NCI-H774 (cell line): Measurements from ENCODE around the gene PAPLN.

Experiments used
- DNase-seq: peaks from one replicate; lab custom pipeline; 2025; lab: John Stamatoyannopoulos, UW

PAPLN gene

DNA sequence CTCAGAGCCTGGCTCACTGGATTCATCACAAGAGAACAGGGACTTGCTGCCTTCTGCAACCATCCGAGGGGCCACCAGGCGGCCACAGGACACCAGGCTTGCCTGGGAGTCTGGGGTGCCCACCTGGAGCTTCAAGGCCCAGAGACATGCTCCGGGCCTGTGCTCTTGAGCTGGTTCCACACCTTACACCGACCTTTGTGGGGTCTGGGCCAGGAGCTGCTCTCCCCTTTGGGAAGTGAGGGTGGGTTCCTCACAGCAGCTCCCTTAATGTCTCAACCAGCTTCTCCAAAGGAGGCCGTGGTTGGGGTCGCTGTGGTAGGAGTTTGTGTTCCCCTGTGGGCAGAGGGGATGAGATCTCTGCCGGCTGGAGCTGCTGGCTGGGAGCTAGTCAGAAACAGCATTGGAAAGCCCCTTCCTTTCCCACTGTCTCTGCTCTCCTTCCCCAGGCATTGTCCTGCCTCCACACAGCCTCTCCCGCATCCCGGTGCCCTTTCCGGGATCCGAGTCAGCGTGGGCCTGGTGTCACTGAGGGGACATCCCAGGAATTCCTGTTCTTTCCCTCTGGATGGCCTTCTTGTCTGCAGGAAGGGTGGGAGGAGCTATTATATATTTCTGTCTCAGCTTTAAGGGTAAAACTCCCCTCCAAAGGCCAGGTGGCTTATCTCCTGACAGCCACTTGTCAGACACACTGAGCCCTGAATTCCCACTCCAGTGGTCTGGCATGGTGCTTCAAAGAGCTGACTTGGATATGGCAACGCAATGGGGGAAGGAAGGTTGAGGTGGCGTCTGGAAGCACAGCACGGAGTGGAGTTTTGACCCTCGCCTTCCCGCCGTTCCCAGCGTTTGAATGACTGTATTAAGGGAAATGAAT lies 5.1 kb upstream of the PAPLN start:
- no peak for DNase-seq

DNA sequence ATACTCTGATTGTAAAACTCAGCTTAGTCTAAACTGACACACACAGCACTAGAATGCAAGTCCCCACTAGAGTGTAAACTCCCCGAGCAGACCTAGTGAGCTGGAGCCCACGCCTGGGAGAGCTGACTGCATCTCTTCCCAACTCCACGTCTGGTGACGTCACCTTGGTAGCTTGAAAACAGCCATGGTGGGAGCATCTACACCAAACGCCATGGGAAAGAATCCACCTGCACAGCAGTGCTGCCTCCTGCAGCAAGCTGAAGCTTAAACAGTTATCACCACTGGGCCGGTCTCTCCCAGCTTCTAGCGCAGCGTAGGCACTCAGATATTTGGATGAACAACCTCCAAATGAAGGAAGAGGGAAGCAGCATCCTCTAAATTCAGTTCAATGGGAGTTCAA lies 4.3 kb upstream of the PAPLN start:
- no peak for DNase-seq

DNA sequence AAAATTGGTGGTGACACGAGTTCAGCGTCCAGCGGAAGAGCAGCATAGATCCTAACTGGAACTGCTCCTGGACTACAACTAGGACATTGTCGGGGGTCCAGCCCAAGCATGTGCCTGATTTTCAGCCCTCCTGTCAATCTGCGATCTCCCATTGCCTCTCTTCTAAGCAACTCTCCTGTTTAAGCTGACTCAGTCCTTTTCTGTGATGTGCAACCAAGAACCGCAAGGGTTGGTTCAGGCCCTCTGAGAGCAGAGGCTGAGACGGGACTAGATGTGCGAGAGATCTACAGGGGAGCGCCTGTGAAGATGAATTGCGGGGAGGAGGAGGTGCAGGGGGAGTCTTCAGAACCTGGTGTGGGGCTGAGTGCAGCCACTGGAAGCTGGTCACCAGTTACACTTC lies 3.7 kb upstream of the PAPLN start:
- no peak for DNase-seq

DNA sequence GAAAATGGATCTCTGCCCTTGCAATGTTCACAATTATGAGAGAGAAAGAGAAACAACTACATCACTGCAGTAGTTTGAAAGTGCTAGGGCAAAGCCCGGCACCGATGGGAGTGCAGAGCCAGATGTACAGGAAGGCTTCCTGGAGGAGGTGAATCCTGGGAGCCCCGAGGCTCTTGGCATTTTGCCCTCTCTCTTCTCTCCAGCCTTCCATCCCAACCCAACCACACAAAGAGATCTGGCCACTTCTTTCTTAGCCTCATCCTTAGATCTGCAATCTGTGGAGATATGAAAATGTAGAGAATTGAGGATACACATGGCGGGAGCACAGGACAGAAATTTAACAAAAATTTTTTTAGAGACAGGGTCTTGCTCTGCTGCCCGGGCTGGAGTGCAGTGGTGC lies 3.3 kb upstream of the PAPLN start:
- no peak for DNase-seq

DNA sequence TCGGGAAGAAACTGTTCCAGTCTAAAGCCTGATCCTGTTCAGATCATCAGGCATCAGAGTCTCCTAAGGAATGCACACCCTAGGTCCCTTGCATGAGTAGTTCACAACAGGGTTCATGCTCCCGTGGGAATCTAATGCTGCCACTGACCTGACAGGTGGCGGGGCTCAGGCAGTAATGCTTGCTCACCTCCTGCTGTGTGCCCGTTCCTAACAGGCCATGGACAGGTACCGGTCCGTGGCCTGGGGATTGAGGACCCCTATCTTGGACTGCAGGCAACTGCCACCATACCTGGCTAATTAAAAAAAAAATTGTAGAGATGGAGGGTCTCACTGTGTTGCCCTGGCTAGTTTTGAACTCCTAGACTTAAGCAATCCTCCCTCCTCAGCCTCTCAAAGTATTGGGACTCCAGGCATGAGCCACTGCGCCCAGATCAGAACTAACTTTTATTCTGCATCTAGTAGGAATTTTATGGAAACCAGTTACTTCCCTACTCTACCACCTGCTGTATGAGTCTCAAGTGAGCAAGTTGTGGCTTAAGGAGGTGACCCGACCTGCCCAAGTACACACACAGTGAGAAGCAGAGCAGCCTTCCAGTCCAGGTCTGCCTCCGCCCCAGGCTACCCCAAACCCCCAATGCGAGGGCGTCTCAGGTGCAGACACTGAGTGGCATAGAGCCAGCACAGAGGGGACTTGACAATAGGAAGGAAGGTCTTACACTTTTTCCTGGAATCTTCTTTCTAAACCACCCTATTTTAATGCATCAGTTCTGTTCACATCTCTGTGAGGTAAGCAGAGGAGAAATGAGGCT lies 2.5 kb upstream of the PAPLN start:
- DNase-seq: no peak

DNA sequence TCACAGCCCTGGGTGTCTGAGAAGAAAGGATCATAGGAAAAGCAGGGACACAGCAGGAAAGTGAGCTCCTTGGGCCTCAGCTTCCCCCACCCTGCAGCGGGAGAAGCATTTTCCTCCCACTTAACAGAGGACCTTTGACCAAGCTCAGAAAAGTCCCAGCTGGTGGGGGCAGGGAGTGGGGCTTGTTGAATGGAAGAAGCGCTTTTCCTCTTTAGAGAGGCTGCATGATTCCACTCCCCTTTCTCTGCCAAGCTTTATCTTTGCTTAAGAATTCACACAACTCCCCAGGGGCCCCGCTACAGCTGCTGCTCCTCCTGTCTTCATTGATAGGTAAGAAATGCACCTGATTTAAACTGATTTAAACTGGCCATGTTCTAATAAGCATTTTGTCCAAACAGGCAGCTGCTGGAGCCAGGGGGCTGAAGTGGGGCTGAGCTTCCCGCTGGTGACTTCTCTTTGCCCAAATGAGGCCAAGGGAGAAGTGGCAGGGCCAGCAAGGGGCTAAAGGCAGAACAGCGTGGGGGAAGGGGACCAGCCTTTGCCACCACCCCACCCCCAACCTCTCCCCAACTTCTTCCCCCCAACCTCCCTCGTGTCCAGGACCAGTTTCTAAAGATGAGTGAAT lies 1.7 kb upstream of the PAPLN start:
- no peak for DNase-seq

DNA sequence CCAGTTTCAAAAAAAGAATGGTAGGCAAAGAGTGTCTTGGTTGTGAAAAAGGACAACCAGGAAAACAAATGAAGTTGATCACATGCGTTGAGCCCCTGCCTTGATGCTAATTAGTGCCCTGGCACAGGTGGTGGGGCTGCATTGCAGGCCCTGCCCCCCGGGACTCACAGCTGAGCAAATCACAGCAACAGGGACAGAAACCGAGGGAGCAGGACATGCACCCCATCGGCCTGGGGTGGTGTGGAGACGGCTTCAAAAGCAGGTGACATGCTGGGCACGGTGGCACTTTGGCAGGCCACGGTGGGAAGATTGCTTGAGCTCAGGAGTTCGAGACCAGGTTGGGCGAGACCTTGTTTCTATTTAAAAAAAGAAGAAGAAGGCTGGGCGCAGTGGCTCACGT lies 1.1 kb upstream of the PAPLN start:
- DNase-seq: no peak

DNA sequence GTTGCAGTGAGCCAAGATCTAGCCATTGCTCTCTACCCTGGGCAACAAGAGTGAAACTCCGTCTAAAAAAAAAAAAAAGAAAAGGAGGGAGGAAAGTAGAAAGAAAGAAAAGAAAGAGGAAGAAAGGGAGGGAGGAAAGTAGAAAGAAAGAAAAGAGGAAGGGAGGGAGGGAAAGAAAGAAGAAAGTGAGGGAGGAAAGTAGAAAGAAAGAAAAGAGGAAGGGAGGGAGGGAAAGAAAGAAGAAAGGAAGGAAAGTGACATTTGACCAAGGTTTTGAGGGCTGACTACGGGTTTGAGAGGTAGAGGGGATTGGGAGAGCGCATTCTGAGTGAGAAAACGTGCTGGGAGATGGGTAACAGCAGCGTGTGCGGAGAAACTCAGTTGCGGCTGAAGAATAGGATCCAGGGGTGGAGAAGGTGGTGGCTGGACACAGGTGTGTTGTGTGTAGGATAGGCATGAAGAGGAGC lies 521 bp upstream of the PAPLN start:
- no peak for DNase-seq

DNA sequence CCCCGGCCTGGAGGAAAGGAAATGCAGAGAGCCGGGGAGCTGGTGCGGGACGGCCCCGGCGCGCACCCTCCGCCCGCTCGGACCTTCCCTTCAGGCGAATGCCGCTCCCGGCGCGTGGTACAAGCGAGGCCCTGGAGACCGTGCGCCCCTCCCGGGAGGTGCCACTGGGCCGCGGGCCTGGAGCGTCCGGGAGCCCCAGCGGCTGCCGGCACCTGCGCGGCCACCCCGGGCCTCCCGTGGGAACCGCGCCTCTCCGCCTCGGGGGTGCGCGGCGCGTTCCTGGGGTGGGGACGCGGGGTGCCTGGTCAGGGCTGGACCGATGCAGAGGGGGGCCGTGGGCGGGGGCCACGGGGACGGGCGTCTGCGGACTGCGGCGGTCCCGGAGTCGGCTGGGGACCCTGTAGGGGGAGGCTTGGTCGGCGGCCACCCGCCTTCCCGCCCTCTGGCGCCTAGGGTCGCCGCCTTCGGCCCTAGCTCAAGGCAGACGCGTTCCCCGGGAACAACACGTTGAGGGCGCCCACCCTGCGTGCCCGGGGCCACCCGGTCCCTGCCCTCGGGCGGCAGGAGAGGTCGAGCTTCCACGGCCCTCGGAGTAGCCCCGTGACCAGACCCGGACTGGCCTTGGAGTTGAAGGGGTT lies 599 bp downstream of the PAPLN start:
- no peak for DNase-seq

DNA sequence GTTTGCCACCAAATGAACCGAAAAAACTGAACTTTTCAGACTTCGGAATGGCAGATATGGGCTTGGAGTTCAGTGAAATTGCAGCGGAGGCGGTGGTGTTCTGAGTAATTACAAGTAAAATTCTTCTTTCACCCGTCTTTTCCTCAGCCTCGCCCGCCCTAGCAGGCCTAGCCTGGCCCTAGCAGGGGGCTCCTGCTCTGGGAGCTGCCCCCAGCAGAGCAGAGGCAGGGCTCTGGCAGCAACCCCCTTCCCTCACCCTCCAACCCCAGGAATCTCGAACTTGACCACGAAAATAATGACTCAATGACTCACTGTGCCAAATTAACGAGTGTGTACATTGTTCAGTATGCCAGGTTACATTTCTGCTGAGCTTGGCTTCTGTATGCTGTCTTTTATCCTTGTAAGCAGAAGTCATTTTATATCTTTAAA lies 1.1 kb downstream of the PAPLN start:
- no peak for DNase-seq

DNA sequence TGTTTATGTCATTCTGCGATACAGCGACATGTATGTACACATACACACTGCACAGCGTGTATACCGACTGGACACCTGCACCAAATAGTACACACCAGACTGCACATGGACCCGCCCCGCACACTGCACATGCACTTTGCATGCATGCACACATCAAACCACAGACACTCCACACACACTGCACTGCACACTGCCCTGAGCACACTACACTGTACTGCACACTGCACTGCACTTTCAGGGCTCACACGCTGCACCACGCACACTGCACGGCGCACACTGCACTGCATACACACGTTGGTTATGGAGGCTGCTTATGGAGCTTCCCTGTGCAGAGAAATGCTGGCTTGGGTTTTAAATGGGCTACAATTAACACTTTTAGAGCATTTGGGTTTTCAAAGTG lies 1.6 kb downstream of the PAPLN start:
- no peak for DNase-seq

DNA sequence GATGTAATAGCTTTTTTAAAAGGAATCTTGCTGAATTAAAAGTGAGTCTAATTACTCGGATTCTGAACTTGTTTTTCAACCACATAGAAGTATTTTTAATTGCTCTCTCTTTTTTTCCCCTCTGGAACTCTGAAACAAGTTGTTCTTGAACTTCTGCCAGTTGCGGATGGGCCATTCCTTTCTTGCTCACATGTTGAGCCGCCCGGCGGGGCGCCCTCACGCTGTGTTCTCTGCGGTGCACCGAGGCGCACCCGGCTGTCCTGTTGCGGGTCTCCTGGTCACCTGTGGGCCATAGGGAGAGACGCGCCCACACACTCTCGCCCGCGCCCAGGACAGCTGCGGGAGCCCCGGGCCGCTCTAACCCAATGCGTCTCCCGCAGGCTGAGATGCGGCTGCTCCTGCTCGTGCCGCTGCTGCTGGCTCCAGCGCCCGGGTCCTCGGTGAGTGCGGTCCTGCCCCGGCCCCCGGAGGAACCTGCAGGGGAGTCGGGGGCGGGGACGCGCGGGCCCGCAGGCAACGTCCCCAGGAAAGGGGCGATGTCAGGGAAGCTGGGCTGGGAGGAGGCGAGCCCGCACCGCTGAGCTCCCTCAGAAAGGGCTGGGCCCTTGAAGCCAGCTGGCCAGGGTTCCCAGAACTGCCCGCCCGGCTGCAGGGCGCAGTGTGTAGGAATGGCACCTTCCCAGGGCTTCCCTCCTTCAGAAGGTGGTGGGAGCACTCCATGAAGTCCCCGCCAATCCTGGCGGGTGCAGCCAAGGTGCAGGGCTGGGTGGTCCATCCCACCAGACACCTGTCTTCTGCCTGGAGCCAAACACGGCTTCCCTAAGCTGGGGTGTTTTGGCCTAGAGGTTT lies 2.3 kb downstream of the PAPLN start:
- no peak for DNase-seq

DNA sequence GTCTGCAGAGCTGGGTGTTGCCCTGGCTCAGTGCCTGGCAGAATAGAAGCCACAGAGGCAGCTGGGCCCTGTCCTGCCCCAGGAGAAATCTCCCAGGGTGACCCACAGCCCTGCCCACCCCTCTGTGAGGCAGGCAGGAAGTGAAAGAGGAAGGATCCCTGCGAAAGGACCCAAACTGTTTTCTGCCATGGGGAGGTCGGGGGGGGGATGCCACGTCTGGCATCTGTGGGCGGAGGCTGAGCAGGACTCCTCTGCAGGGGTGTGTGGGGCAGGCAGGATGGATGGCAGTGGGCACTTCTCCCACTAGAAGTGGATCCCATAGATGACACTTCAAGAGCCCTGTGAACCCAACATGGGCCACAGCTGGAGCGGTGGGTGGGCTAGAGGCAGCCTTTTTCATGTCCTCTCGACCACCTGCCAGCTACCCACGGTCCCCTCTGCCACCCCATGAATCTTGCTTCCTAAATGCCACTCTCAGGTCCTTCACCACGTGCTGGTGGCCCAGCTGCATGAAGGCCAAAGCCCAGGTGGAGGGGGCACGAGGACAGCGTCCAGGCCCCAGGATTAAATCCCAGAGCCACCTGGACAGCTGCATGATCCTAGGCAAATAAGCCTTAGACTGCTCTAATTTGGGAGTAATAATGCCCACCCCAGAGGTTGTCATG lies 3.6 kb downstream of the PAPLN start:
- DNase-seq: no peak

DNA sequence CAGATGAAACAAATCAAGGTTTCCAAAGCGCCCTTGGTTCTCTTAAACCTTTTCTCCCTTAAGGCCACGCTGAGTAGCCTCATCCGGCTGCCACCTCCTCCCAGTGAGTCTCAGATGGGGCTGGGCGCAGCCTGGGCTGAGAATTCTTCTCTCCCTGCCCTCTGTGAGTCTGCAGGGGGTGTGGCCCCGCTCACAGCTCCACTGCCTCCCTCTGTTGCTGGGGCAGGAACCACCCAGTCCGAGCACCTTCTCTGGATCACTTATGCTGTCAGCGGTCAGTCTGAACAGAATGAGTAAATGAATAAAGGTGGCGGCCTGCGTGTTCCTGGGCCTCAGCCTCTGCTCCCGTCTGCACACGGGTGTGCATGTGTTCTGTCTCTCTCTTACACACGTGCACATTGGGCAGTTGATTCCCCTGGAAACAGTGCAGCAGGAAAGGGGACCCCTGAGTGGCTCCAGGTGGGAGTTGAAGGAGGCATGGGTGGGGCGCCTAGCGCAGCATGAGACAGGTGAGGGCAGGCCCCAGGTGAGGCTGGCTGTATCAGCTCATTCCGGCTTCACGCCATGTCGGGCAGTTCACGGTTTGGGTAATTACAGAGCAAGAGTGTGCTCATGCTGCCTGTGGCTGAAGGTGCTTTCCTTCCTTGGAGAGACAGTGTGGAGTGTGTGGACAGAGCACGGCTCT lies 4.3 kb downstream of the PAPLN start:
- DNase-seq: no peak

DNA sequence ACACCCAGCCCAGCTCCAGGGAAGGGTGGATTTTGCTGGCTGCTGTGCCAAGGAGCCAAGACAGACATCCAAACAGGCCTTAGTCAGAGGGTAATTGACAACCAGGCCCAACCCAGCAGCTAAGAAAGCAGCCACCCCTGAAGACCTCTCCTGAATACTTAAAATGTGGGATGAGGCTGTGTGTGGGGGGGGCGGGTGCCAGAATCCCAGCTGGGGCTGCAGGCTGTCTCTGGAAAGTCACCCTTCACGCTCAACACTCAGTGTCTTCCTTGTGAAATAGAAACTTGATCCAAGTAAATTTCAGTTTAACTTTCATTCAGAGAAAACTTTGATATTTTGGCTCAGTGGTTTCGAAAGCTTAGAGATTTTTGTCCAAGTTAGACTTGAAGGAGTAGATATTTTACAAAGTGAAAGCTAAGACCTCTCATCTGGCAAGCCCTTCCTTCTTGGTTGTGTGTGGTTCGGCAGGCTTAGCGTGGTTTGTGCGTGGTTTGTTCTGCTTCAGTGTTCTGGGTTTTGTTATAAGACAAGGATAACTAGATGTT lies 5.1 kb downstream of the PAPLN start:
- no peak for DNase-seq

DNA sequence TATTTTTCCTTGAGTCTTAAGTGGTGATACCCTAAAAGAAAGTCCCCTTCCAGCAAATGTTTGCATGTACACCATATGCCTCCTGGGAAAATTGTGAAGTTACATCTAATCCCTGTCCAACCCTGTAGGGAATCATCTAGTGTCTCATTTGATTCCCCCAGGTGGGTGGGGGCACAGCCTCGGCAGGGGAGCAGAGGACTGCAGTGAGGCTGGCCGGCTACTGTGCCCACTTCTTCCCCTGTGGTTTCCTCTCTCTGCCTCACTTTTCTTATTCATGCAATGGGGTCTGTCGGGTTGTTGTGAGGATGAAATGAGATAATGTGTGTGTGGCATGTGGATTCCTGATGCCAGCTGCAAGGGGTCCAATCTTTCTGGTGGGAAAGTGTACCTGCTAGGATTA lies 6.0 kb downstream of the PAPLN start:
- no peak for DNase-seq

DNA sequence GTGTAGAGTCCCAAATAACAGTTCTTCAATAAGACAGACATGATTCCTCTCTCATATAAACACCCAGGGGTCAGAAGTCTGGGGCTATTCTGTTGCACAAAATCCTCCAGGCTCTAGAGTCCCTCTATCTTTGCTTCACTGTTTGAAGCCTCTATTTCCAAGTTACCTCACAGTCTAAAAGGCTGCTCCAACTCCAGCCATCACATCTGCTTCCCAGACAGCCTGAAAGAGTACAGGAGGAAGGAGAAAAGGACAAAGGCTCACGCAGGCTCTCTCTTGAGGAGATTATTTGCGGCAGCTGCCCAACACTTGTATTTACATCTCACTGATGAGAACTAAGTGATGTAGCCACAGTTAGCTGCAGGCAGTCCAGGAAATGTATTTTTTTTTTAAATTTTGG lies 6.4 kb downstream of the PAPLN start:
- DNase-seq: no peak

DNA sequence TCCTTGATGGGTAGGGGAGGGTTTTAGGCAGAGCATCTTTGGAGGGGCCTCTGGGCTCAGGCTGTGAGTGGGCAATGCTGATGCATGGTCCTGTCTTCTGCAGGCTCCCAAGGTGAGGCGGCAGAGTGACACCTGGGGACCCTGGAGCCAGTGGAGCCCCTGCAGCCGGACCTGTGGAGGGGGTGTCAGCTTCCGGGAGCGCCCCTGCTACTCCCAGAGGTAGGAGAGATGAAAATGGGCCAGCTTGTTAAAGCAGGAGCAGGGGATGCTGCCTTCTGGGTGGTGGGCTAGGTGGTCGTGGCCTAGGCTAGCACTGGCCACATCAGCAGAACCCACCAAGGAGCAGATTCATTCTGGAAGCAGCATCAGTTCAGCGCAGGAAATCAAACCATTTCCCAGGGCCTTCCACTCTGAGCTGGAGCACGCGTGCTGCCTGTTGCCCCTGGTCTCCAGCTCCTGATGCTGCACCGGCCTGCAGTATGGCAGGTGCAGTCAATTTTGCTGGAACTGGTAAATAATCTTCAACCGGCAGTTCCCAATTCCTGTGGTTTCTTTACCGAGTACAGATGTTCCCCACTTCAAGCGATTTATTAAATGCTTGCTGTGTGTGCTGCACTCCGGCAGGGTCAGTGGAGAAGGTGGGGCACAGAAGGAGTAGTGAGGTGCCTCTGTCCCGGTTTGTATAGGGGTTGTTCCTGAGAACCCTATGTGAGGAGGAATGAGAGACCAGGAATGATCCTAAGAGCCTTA lies 7.4 kb downstream of the PAPLN start:
- no peak for DNase-seq
